Caco-2 (cell line): ENCODE results near the gene KLHDC10. TPM values are rescaled to one million over a fixed set of nuclear protein-coding genes. Genes with fewer than 3 reads are reported as not detected.
"Not testable (repeated sequence)": the region's sequence is repeated elsewhere in the genome, so short reads cannot be mapped to it uniquely, and the experiment has no call there.

ENCODE experiments used
- BruUV-seq: library from RNA; stranded (reverse); fragments of 400-500 nt; replicated peaks from 2 replicates; lab custom pipeline; 2021; lab: Mats Ljungman, UMichigan
- CTCF ChIA-PET: fragments of 300-600 bp; sonication (Branson Sonifier 250); formaldehyde crosslinking; loops from one replicate; lab custom pipeline; 2022; ENCODE audit warnings: antibody characterized with exemption; lab: Charles Lee
- POLR2A ChIA-PET: fragments of 300-600 bp; sonication (Branson Sonifier 250); formaldehyde crosslinking; loops from one replicate; lab custom pipeline; 2022; ENCODE audit warnings: antibody characterized with exemption; lab: Charles Lee
- DNase-seq, 2 experiments: peaks; one replicate each; pipeline versions ENCODE4 v3.0.0 to v3.0.0-alpha.2; 2020 to 2022
- H3K27me3 ChIP-seq: replicated peaks from 2 replicates; pipeline ENCODE4 v1.6.0; 2011; ENCODE audit warnings: low read length; ENCODE audit not compliant: control insufficient read depth, insufficient read depth
- H3K36me3 ChIP-seq: 2 replicates; pipeline ENCODE4 v1.5.1; 2011; ENCODE audit warnings: low read length; ENCODE audit not compliant: control insufficient read depth, insufficient read depth
- H3K4me1 ChIP-seq: fragments of 250-450 bp; sonication (Bioruptor Pico); 2 replicates; pipeline ENCODE4 v1.5.1; 2020; ENCODE audit warnings: mild to moderate bottlenecking
- H3K4me3 ChIP-seq: 2 replicates; pipeline ENCODE4 v1.5.1; 2011; ENCODE audit warnings: low read depth, mild to moderate bottlenecking, control low read depth, low read length
- H3K9me3 ChIP-seq: fragments of 250-450 bp; sonication (Bioruptor Pico); 2 replicates; pipeline ENCODE4 v1.5.1; 2020; ENCODE audit warnings: mild to moderate bottlenecking, moderate library complexity
- H3K27ac Mint-ChIP-seq: one replicate; pipeline ENCODE4 v1.8.0; 2022; ENCODE audit warnings: mixed read lengths; ENCODE audit not compliant: unreplicated experiment
- H3K27me3 Mint-ChIP-seq: one replicate; pipeline ENCODE4 v1.8.0; 2022; ENCODE audit warnings: mixed read lengths; ENCODE audit not compliant: insufficient read depth, unreplicated experiment
- H3K36me3 Mint-ChIP-seq: one replicate; pipeline ENCODE4 v1.8.0; 2022; ENCODE audit warnings: mild to moderate bottlenecking, mixed read lengths; ENCODE audit not compliant: insufficient read depth, unreplicated experiment
- H3K4me1 Mint-ChIP-seq: one replicate; pipeline ENCODE4 v1.8.0; 2022; ENCODE audit warnings: low read depth, mixed read lengths; ENCODE audit not compliant: unreplicated experiment
- H3K4me3 Mint-ChIP-seq: one replicate; pipeline ENCODE4 v1.8.0; 2022; ENCODE audit warnings: mild to moderate bottlenecking, moderate library complexity, mixed read lengths; ENCODE audit not compliant: unreplicated experiment
- H3K9me3 Mint-ChIP-seq: one replicate; pipeline ENCODE4 v1.8.0; 2022; ENCODE audit warnings: mixed read lengths; ENCODE audit not compliant: unreplicated experiment
- intact Hi-C: fragments of 100-400 bp; cut with micrococcal nuclease; formaldehyde crosslinking; loops from one replicate; pipeline ENCODE4 v1.10.0; 2022; ENCODE audit not compliant: unreplicated experiment
- total RNA-seq: library from RNA; stranded (reverse); gene quantifications from 2 replicates; pipeline ENCODE4 v1.2.3, GENCODE V29; 2022
- TF ChIP-seq, protein P1 (sequence below), 2 experiments: fragments of 200-600 bp in 1 of 2; IDR thresholded peaks; 1 replicate in 1 of 2; 2 replicates in 1 of 2; pipeline versions ENCODE4 v1.5.1 to v1.8.0; 2011 to 2022; ENCODE audit warnings: antibody characterized with exemption in 1 of 2, control low read depth in 1 of 2, inconsistent platforms in 1 of 2, low read depth in 1 of 2, low read length in 1 of 2, mild to moderate bottlenecking in 1 of 2, moderate library complexity in 1 of 2; ENCODE audit not compliant: insufficient read depth in 1 of 2, severe bottlenecking in 1 of 2, unreplicated experiment in 1 of 2

KLHDC10 gene
- total RNA-seq, 1 experiment from 2014 or later, result 22.3 TPM

DNA sequence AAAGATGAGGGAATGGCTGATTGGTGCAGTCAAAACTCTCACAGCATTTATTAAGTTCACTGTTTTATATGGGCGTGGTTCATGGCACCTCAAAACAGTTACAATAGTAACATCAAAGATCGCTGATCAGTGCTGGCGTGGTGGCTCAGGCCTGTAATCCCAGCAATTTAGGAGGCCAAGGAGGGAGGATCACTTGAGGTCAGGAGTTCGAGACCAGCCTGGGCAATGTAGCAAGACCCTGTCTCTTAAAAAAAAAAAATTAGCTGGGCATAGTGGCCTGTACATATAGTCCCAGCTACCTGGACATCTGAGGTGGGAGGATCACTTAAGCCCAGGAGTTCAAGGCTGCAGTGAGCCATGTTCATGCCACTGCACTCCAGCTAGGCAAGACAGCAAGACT, 48.5 kb downstream of the KLHDC10 start:
- no peak overlapping the region for H3K4me3 ChIP-seq
- H3K36me3 ChIP-seq, result 0 out of 2 replicates have a peak, but pooled peaks cover 2% of the 10 kb centered on the region
- H3K9me3 ChIP-seq, result no peaks in the 10 kb centered on the region
- Mint-ChIP-seq H3K4me1 (peaks cover 12% of the 10 kb centered on the region), H3K9me3 (no peaks in the 10 kb centered on the region), H3K4me3 (no peak overlapping the region), H3K27me3 (no peaks in the 10 kb centered on the region), H3K27ac (no peak overlapping the region), H3K36me3 (peaks cover 18% of the 10 kb centered on the region)
- TF ChIP-seq, protein P1, sequence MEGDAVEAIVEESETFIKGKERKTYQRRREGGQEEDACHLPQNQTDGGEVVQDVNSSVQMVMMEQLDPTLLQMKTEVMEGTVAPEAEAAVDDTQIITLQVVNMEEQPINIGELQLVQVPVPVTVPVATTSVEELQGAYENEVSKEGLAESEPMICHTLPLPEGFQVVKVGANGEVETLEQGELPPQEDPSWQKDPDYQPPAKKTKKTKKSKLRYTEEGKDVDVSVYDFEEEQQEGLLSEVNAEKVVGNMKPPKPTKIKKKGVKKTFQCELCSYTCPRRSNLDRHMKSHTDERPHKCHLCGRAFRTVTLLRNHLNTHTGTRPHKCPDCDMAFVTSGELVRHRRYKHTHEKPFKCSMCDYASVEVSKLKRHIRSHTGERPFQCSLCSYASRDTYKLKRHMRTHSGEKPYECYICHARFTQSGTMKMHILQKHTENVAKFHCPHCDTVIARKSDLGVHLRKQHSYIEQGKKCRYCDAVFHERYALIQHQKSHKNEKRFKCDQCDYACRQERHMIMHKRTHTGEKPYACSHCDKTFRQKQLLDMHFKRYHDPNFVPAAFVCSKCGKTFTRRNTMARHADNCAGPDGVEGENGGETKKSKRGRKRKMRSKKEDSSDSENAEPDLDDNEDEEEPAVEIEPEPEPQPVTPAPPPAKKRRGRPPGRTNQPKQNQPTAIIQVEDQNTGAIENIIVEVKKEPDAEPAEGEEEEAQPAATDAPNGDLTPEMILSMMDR (IDR thresholded peaks at IDR 0.05; ENCODE audit: insufficient read depth in 1 of 2, low read depth in 1 of 2, low read length in 1 of 2, severe bottlenecking in 1 of 2, unreplicated experiment in 1 of 2), result no peak
- H3K4me1 ChIP-seq, result peaks cover 12% of the 10 kb centered on the region
- H3K27me3 ChIP-seq, result no peaks in the 10 kb centered on the region
- intact Hi-C loops, result no loop called here
- BruUV-seq, result no TSS peak
- POLR2A ChIA-PET, result no interaction called here
- CTCF ChIA-PET, result no interaction called here
- DNase-seq, result no peak

DNA sequence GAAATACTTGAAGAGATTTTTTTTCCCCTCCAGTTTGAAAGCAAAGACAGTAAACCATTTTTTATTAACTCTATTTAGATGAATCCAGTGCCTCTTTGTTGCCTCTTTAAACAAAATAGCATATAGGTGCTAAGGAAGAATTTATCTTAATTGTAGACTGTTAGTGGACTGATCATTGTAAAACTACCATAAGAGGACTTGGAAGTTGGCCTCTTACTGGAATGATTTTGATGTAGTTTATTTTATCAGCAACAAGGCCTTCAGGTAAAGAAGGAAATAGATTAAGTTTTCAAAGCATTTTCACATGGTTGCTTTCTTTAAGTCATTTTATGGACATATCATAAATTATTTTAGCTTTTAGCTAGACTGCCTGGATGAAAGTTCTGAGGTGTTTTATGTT, 53.2 kb downstream of the KLHDC10 start:
- H3K9me3 ChIP-seq, result no peaks in the 10 kb centered on the region
- Mint-ChIP-seq H3K4me3 (no peak overlapping the region), H3K36me3 (peaks cover 27% of the 10 kb centered on the region), H3K27me3 (no peaks in the 10 kb centered on the region), H3K4me1 (no peaks in the 10 kb centered on the region), H3K27ac (no peak overlapping the region), H3K9me3 (no peaks in the 10 kb centered on the region)
- TF ChIP-seq, protein P1 (IDR thresholded peaks at IDR 0.05; ENCODE audit: insufficient read depth in 1 of 2, low read depth in 1 of 2, low read length in 1 of 2, severe bottlenecking in 1 of 2, unreplicated experiment in 1 of 2), result no peak
- peaks cover 1% of the 10 kb centered on the region; the same call in 1 of the 2 replicates for H3K36me3 ChIP-seq
- intact Hi-C loops, result no loop called here
- POLR2A ChIA-PET, result no interaction called here
- CTCF ChIA-PET, result no interaction called here
- no peak overlapping the region for H3K4me3 ChIP-seq
- H3K4me1 ChIP-seq, result no peaks in the 10 kb centered on the region
- BruUV-seq, result no TSS peak
- no peaks in the 10 kb centered on the region for H3K27me3 ChIP-seq
- DNase-seq, result no peak

GRCh38 chr7:130124711-130125110, 54.4 kb downstream of the KLHDC10 start:
- ChIA-PET POLR2A (no interaction called here), CTCF (interaction anchor here (0.9 kb wide), 1 partner anchor 55 kb away, joined by 4 read pairs; the partner anchor contains the start of gene KLHDC10)
- no peaks in the 10 kb centered on the region for H3K9me3 ChIP-seq
- H3K36me3 ChIP-seq, result peaks cover 3% of the 10 kb centered on the region
- no peaks in the 10 kb centered on the region for H3K4me1 ChIP-seq
- H3K4me1 Mint-ChIP-seq, result no peaks in the 10 kb centered on the region
- no peak overlapping the region for H3K4me3 ChIP-seq
- no peak overlapping the region for H3K4me3 Mint-ChIP-seq
- H3K27ac Mint-ChIP-seq, result no peak overlapping the region
- no peaks in the 10 kb centered on the region for H3K27me3 Mint-ChIP-seq
- H3K27me3 ChIP-seq, result no peaks in the 10 kb centered on the region
- TF ChIP-seq, protein P1 (IDR thresholded peaks at IDR 0.05; ENCODE audit: insufficient read depth in 1 of 2, low read depth in 1 of 2, low read length in 1 of 2, severe bottlenecking in 1 of 2, unreplicated experiment in 1 of 2), result no peak
- peaks cover 32% of the 10 kb centered on the region for H3K36me3 Mint-ChIP-seq
- H3K9me3 Mint-ChIP-seq, result no peaks in the 10 kb centered on the region
- no TSS peak for BruUV-seq
- intact Hi-C loops, result no loop called here
- DNase-seq, result no peak

- H3K4me3 ChIP-seq, H3K9me3 ChIP-seq, BruUV-seq, intact Hi-C loops, CTCF ChIA-PET, H3K9me3 Mint-ChIP-seq, H3K4me3 Mint-ChIP-seq, H3K36me3 ChIP-seq, POLR2A ChIA-PET, DNase-seq, H3K4me1 ChIP-seq, H3K4me1 Mint-ChIP-seq, H3K27me3 ChIP-seq, H3K27me3 Mint-ChIP-seq, H3K27ac Mint-ChIP-seq: not testable (repeated sequence)
- peaks cover 44% of the 10 kb centered on the region for H3K36me3 Mint-ChIP-seq
Measured at GRCh38 chr7:130126840-130127239, 56.5 kb downstream of the KLHDC10 start.
